Measurements from ENCODE around the gene BBS12.
A peak's percentile ranks its signal among the peaks of the same experiment; 100 is the strongest.

The BBS12 gene

DNA sequence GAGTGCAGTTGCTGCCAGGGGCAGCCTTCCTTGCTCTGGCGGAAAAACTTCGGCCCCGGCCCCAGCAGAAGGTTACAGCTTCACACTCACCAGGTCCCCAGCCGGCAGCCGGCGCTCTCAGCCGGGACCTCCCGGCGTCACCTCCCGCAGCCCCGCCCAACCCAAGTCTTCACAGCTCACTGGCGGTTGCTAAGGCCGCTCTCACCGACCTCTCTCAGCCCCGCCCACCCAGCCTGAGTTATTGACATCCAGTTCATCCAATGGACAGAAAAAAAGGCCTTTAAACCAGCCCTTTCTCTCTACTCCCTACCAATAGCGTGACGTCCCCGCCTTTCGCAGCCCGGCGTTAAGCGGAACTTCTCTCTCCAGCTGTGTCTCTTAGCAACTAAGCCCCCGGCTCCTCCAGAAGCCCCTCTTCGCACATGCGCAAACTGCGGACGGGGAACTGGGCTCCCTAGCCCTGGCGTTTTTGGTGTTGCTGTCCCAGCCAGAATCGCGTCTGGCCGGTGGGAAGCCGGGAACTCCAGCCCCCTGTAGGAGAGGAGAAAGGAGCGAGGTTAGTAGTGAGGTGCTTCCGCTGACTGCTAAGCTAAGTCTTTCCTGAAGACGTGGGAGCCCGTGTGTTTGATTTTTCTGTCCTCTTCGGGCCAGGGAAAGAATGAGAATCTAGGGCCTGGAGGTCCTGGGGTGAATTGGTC is at the start of gene BBS12:
BBS12 (plus strand) TSS at position 376 of the 698 bp plus-strand sequence. CDS start 9,189 bp downstream, outside the sequence.
- no peaks in the 10 kb centered on the region for H3K9me3 ChIP-seq

DNA sequence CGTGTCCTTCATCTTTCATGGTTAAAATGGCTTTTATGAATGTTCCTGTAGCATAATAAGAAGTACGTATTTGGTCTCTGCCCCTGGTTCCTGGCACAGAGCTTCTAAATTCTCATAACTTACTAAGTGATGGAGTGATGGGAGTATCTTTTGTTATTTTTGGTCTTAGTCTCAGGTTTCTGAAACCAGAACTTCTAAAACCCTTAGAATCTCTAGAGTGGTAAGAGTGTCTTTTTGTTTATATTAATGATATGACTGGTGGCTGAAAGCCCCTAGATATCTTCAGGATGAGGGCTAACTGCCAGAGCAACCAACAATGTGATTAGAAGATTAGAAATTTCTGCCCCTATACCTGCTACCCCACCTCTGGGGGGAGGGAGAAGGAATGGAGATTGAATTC is 45.8 kb upstream of the BBS12 start:
- Histone ChIP-seq H4K20me1 (no peaks in the 10 kb centered on the region), H3K27me3 (no peaks in the 10 kb centered on the region), H3K27ac (no peak overlapping the region), H3K4me3 (no peak overlapping the region), H3K4me2 (peak overlapping the region; percentile 55; the same call in 1 of the 2 replicates), H3K4me1 (peaks cover 24% of the 10 kb centered on the region), H3K36me3 (no peaks in the 10 kb centered on the region), H3K9ac (no peak overlapping the region), H3K9me3 (peaks cover 21% of the 10 kb centered on the region)
- TF ChIP-seq Cebpa-rat (IDR thresholded peaks at IDR 0.05), result no peak

More for the DNA sequence above, at the start of gene BBS12:
- Histone ChIP-seq H3K36me3 (no peaks in the 10 kb centered on the region), H4K20me1 (no peaks in the 10 kb centered on the region), H3K4me3 (peak within 1 kb of the TSS; percentile 77), H3K4me1 (peaks cover 16% of the 10 kb centered on the region; the same call in 1 of the 2 replicates), H3K27me3 (no peaks in the 10 kb centered on the region), H3K4me2 (peak within 1 kb of the TSS; percentile 88), H3K9ac (peak within 1 kb of the TSS; percentile 72), H3K27ac (no peak within 1 kb of the TSS)
- no peak for TF ChIP-seq Cebpa-rat (IDR thresholded peaks at IDR 0.05)

DNA sequence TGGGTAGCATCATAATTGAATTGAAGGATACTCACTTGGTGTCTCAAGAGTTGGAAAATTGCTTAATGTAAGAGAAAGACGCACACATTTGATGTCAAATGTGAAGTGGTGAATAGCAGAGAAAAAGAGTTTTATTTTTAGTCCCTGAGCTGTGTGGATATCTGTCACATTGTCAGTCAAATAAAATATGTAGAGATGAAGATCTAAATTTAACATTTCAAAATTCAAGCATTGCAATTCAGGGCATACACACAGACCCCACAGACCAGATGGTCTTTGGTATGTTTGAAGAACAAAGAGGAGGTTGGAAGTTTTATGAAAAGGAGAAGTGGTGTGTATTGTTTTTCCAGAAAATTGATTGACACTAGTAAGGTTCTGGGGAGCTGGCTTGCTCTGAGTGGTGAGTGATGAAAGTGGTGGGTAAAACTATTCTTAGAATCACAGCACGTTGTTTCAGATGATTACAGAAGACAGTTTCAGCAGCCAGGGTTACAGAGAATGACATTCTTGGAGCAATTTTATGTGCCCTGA is 44.9 kb upstream of the BBS12 start:
- H3K36me3 ChIP-seq, result no peaks in the 10 kb centered on the region
- H3K4me3 ChIP-seq, result no peak overlapping the region
- H4K20me1 ChIP-seq, result no peaks in the 10 kb centered on the region
- TF ChIP-seq Cebpa-rat (IDR thresholded peaks at IDR 0.05), result no peak
- no peak overlapping the region for H3K27ac ChIP-seq
- H3K27me3 ChIP-seq, result no peaks in the 10 kb centered on the region
- peaks cover 13% of the 10 kb centered on the region for H3K9me3 ChIP-seq
- no peak overlapping the region for H3K9ac ChIP-seq
- peak overlapping the region; percentile 55 for H3K4me2 ChIP-seq
- peaks cover 24% of the 10 kb centered on the region for H3K4me1 ChIP-seq

DNA sequence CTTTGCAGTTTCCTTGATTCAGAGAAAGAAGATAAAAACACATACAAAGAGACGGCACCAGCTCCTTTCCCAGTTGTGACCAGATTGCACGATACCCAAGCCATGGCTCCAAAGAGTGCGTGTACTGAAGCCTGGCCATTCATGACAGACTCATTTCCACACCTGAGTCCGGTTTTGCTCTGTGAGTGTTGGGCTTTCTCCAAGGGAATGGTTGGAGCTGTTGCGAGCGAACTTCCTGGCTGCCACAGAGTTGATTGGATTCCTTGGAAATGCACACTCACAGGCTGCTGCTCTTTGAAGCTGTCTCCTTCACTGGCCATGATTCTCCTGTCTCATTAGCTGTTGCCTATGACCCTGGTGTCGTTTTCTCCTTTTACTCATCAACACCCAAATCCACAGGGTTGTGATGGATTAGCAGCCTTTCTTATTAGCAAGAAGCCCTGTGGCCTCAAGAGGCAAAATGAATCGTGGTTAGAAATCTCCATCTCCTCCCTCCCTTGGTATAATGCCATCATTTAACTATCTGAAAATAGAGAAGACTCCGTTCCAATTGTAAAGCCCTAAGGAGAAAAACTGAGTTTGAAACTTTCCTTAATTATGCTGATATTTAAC is 43.9 kb upstream of the BBS12 start:
- Histone ChIP-seq H3K27me3 (no peaks in the 10 kb centered on the region), H3K9me3 (peaks cover 5% of the 10 kb centered on the region), H3K9ac (no peak overlapping the region), H3K27ac (no peak overlapping the region), H3K4me2 (peak overlapping the region; percentile 55), H4K20me1 (no peaks in the 10 kb centered on the region), H3K4me3 (no peak overlapping the region), H3K4me1 (peaks cover 24% of the 10 kb centered on the region), H3K36me3 (no peaks in the 10 kb centered on the region)
- no peak for TF ChIP-seq Cebpa-rat (IDR thresholded peaks at IDR 0.05)

DNA sequence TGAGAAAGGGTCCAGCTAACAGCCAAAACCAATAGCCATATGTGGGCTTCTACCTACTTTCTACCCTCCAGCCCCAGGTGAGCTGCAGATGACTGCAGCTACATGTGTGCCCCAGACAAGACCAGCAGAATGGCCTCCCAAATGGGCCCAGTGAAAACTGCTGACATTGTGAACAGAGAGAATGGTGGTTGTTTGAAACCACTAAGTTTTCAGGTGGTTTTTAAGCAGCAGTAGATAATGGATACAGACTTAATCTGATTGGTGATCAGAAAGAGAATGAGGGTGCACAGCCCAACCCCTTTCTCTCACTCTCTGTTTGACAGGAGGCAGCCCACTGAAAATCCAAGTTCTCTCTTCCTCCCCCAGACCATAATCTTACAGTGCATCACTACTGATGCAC is 42.5 kb upstream of the BBS12 start:
- TF ChIP-seq Cebpa-rat (IDR thresholded peaks at IDR 0.05), result no peak
- no peak overlapping the region for H3K9ac ChIP-seq
- H3K4me2 ChIP-seq, result no peak overlapping the region
- H3K27me3 ChIP-seq, result no peaks in the 10 kb centered on the region
- H3K27ac ChIP-seq, result no peak overlapping the region
- H3K4me3 ChIP-seq, result no peak overlapping the region
- no peaks in the 10 kb centered on the region for H4K20me1 ChIP-seq
- no peaks in the 10 kb centered on the region for H3K36me3 ChIP-seq
- H3K9me3 ChIP-seq, result no peaks in the 10 kb centered on the region
- H3K4me1 ChIP-seq, result peaks cover 24% of the 10 kb centered on the region

DNA sequence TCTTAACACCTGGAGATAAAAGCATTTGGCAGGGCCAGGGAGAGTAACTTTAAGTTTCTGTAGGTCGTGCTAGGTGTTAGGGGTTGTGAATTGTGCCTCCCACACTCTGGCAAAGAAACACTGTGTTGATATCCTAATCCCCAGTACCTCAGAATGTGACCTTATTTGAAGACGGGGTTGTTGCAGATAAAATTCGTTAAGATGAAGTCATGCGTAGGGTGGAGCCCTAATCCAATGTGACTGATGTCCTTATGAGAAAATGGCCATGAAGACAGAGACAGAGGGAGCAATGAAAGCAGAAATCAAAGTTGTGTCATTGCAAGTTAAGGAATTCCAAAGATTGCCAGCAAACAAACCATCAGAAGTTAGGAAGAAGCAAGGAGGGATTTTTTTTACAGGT is 40.5 kb upstream of the BBS12 start:
- Histone ChIP-seq H3K9me3 (no peaks in the 10 kb centered on the region), H3K27me3 (no peaks in the 10 kb centered on the region), H4K20me1 (no peaks in the 10 kb centered on the region), H3K4me1 (peaks cover 20% of the 10 kb centered on the region), H3K36me3 (no peaks in the 10 kb centered on the region), H3K9ac (no peak overlapping the region), H3K4me2 (no peak overlapping the region), H3K27ac (no peak overlapping the region), H3K4me3 (no peak overlapping the region)
- no peak for TF ChIP-seq Cebpa-rat (IDR thresholded peaks at IDR 0.05)

DNA sequence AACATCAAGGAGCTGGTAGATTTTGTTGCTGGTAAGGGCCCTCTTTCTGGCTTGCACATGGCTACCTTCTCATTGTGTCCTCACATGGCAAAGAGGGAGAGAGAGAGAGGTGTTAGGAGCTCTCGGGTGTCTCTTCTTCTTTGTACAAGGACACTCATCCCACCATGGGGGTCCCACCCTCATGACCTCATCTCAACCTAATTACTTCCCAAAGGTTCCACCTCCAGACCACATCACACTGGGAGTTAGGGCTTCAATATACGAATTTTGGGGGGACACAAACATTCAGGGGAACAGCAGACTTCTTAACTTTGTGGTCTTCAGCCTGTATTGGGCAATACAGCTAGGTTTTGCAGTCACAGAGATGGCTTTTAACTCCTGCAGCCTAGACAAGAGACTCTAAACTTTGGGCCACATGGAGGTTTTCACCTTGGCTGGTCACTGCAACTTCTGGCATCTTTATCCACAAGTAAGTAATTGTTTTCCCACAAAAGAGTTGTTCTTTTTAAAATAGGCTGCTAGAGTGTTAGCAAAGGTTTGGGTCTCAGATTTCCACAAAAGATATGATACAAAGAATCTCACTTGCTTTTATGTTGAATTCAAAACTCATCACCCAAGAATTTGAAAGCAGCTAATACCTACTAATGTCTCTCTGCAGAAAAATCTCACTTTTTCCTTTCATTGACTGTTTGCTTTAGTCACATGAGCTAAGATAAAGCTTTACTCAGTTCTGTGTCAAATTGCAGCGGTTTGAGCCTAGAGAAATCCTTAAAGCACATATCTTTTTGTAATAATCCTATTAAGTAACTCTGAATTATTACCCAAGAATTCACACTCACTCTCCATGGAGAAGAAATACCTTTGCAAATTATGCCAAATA is 39.6 kb upstream of the BBS12 start:
- TF ChIP-seq Cebpa-rat (IDR thresholded peaks at IDR 0.05), result no peak
- Histone ChIP-seq H3K9me3 (no peaks in the 10 kb centered on the region), H4K20me1 (no peaks in the 10 kb centered on the region), H3K36me3 (no peaks in the 10 kb centered on the region), H3K4me1 (peaks cover 11% of the 10 kb centered on the region), H3K9ac (no peak overlapping the region), H3K27ac (no peak overlapping the region), H3K4me2 (no peak overlapping the region), H3K27me3 (no peaks in the 10 kb centered on the region), H3K4me3 (no peak overlapping the region)

DNA sequence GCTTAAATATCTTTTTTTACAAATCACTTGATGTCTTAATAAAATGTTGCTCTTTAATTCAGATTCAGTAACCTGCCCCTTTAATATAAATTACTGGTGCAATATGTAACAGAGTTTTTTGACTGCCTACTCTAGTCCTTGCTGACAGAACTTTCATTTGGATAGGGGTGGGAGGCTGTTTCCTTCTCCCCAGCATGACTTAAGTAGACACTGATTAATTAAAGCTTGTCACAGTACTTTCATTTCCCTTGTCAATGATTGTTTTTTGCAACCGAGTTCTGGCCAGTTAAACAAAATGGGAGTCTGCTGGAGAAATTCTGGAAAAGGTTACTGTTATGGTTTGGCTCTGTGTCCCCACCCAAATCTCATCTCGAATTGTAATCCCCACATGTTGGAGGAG is 37.3 kb upstream of the BBS12 start:
- no peak overlapping the region for H3K27ac ChIP-seq
- H3K36me3 ChIP-seq, result no peaks in the 10 kb centered on the region
- TF ChIP-seq Cebpa-rat (IDR thresholded peaks at IDR 0.05), result no peak
- H3K27me3 ChIP-seq, result no peaks in the 10 kb centered on the region
- H3K4me3 ChIP-seq, result no peak overlapping the region
- no peaks in the 10 kb centered on the region for H3K4me1 ChIP-seq
- no peak overlapping the region for H3K9ac ChIP-seq
- H4K20me1 ChIP-seq, result no peaks in the 10 kb centered on the region
- no peak overlapping the region for H3K4me2 ChIP-seq
- no peaks in the 10 kb centered on the region for H3K9me3 ChIP-seq

DNA sequence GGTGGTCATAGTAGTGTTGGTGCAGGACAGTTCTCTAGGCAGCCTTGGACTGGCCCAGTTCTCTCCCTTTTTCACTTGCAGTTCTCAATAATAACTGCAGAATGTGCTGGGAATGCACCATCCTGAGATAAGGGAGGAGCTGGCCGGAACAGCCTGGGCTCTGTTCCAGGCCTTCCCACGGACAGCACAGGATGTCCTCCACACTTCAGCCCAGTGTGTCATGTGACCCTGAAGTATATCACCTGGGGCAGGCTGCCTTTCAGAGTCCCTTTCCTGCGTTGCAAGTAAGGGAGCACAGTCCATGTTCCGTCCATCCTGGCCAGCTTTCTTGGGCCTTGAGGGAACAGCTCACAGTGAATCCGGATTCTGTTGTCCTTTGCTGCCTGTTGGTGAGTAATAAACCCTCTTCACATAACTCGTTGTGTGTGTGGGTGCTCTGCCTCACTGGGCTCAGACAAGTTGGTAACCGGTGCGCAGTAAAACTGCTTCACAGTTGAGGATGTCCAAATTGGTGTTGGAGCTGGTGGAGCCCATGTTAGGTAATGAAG is 32.3 kb upstream of the BBS12 start:
- H3K27ac ChIP-seq, result no peak overlapping the region
- no peak overlapping the region for H3K4me2 ChIP-seq
- no peaks in the 10 kb centered on the region for H3K9me3 ChIP-seq

More for the DNA sequence above, 32.3 kb upstream of the BBS12 start:
- Histone ChIP-seq H3K36me3 (no peaks in the 10 kb centered on the region), H3K4me3 (no peak overlapping the region), H3K4me1 (no peaks in the 10 kb centered on the region), H3K27me3 (no peaks in the 10 kb centered on the region), H4K20me1 (no peaks in the 10 kb centered on the region), H3K9ac (no peak overlapping the region)
- TF ChIP-seq Cebpa-rat (IDR thresholded peaks at IDR 0.05), result no peak

Data from BLaER1 (cell line).